Muscle layer of colon (tissue), 2 donors: ENCODE measurements around the gene OR2T10.
"Not testable (repeated sequence)": the region's sequence is repeated elsewhere in the genome, so short reads cannot be mapped to it uniquely, and the experiment has no call there.

ENCODE experiments used
- H3K27ac ChIP-seq: one replicate; pipeline ENCODE4 v1.7.0; 2013; ENCODE audit warnings: low read depth, mild to moderate bottlenecking, low read length, moderate library complexity
- H3K27me3 ChIP-seq, 2 donors: one replicate each; pipeline ENCODE4 v1.7.0; 2013; ENCODE audit warnings: low read length in 2 of 2, mild to moderate bottlenecking in 2 of 2; ENCODE audit not compliant: insufficient read depth in 2 of 2, control insufficient read depth in 1 of 2
- H3K36me3 ChIP-seq: one replicate; pipeline ENCODE4 v1.7.0; 2013; ENCODE audit warnings: mild to moderate bottlenecking, low read length; ENCODE audit not compliant: insufficient read depth
- H3K4me1 ChIP-seq: one replicate; pipeline ENCODE4 v1.7.0; 2013; ENCODE audit warnings: mild to moderate bottlenecking, low read length; ENCODE audit not compliant: insufficient read depth
- H3K4me3 ChIP-seq, 2 donors: one replicate each; pipeline ENCODE4 v1.7.0; 2013; ENCODE audit warnings: low read length in 2 of 2, low read depth in 1 of 2, mild to moderate bottlenecking in 1 of 2, moderate library complexity in 1 of 2
- H3K9ac ChIP-seq: one replicate; pipeline ENCODE4 v1.7.0; 2013; ENCODE audit warnings: low read length
- H3K9me3 ChIP-seq: one replicate; pipeline ENCODE4 v1.7.0; 2013; ENCODE audit warnings: mild to moderate bottlenecking, low read length
- donor health status: abdominal sarcoma.
- donor health status: Adenocarcinoma of cecum.

OR2T10 gene

DNA sequence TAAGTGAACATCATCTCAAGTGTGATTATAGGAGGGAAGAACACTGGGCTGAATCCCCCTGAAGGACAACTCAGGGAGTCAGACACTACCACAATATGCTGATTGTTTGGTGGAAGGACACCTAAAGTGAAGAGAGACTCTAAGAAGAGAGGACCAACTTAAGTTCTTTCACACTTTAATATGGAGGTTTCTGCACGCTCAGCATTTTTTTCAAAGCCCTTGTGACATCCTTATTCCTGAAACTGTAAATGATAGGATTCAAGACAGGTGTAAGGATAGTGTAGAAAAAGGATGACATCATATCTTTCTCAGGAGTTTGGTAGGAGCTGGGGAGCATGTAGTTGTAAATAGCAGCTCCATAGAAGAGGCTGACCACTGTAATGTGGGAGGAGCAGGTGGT, 4.8 kb downstream of the OR2T10 start:
- Histone ChIP-seq H3K36me3 (no peaks in the 10 kb centered on the region), H3K27ac (no peak overlapping the region), H3K9me3 (no peaks in the 10 kb centered on the region), H3K4me3 (no peak overlapping the region), H3K27me3 (no peaks in the 10 kb centered on the region), H3K9ac (no peak overlapping the region), H3K4me1 (no peaks in the 10 kb centered on the region)

DNA sequence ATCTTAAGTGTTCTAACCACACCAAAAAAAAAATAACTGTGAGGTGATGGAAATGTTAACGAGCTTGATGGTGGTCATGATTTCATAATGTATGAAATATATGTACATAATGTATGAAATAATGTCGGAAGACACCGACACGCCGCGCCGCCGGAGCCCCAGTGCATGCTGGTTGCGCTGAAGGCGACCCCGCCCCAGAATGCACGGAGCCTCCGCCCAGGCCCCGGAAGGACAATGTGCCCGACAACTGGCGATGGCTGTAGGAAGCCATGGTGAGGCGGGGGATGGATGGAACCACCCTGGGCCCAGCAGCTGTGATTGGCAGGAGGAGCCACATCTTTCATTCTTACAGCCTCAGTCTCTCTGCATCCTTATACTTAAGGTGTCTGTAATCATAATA, 7.4 kb downstream of the OR2T10 start:
- Histone ChIP-seq H3K9me3 (no peaks in the 10 kb centered on the region), H3K36me3 (no peaks in the 10 kb centered on the region), H3K27me3 (no peaks in the 10 kb centered on the region), H3K4me1 (no peaks in the 10 kb centered on the region), H3K4me3 (no peak overlapping the region), H3K9ac (no peak overlapping the region), H3K27ac (no peak overlapping the region)

DNA sequence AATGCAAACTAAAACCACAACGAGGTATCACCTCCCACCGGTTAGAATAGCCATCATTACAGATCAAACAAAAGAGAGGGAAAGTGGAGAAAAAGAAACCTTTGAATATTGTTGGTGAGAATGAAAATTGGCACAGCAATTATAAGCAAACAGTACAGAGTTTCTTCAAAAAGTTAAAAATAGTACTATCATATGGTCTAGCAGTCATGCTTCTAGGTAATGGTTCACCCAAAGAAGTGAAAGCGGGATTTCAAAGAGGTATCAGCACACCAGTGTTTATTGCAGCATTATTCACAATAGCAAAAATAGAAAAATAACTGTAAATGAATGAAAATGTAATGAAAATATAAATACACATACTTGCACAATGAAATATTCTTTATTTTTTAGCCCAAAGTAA, 8.2 kb downstream of the OR2T10 start:
- Histone ChIP-seq H3K4me1 (no peaks in the 10 kb centered on the region), H3K27ac (no peak overlapping the region), H3K27me3 (no peaks in the 10 kb centered on the region), H3K4me3 (no peak overlapping the region), H3K36me3 (no peaks in the 10 kb centered on the region), H3K9ac (no peak overlapping the region), H3K9me3 (no peaks in the 10 kb centered on the region)

GRCh38 chr1:248585266-248585665, 12.2 kb downstream of the OR2T10 start:
- Histone ChIP-seq H3K9ac (no peak overlapping the region), H3K36me3 (no peaks in the 10 kb centered on the region), H3K27me3 (no peaks in the 10 kb centered on the region), H3K4me1 (no peaks in the 10 kb centered on the region), H3K4me3 (no peak overlapping the region), H3K27ac (no peak overlapping the region), H3K9me3 (no peaks in the 10 kb centered on the region)

DNA sequence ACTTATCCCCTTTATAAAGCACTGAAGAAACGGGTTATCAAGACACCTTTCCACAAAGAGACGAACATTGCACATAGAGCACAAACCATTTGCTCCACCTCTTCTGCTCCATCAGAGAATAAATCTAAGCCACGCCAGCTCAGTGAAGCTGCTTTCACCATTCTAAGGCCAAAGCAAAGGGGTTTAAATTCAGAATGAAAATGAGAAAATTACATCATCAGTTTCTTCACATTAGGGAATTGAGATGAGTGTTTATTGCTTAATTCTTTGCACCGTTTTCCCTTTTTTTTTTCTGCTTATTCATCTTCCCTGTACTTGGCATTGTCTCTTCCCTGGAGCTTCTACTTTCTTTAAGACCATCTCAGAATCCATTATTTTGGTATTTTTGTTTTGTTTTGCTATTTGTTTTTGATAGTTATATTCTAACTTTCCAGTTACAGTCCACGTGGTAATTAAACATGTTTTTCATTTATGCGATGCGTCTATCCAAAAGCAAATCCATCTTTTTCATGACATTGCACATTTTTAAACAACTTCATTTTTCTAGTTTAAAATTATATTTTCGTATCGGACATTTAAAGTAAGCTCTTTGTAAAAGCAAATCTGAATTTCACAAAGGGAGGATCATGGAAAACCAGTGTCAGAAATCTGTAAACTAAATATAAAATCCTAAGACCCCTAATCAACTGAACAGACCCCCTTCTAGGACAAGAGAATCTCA, 21.1 kb downstream of the OR2T10 start:
- H3K9ac ChIP-seq = no peak overlapping the region
- H3K4me3 ChIP-seq = no peak overlapping the region
- no peaks in the 10 kb centered on the region for H3K36me3 ChIP-seq
- no peaks in the 10 kb centered on the region for H3K27me3 ChIP-seq
- H3K4me1 ChIP-seq = no peaks in the 10 kb centered on the region
- no peaks in the 10 kb centered on the region for H3K9me3 ChIP-seq
- no peak overlapping the region for H3K27ac ChIP-seq

- H3K9me3 ChIP-seq, H3K4me1 ChIP-seq, H3K27ac ChIP-seq, H3K36me3 ChIP-seq, H3K4me3 ChIP-seq, H3K27me3 ChIP-seq, H3K9ac ChIP-seq: not testable (repeated sequence)
These were observed 22.8 kb downstream of the OR2T10 start, which contains the start of gene OR2T34 for GRCh38 chr1:248574657-248575056. TSS of gene OR2T34 (minus strand) at chr1:248574757. CDS start at chr1:248574757, 0 bp downstream.

DNA sequence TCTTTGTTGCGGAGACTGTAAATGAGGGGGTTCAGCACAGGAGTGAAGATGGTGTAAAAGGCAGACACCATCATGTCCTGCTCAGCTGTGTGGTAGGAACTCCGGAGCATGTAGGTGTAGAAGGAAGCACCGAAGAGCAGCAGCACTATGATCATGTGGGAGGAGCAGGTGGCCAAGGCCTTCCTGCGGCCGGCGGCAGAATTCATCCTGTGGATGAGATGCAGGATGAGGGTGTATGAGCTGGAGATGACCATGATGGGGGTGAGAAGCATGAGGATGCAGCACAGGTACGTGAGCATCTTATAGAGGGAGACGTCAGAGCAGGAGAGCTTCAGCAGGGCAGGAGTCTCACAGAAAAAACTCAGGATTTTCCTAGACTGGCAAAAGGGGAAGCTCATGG, 23.6 kb downstream of the OR2T10 start:
- H3K9ac ChIP-seq, H3K27ac ChIP-seq, H3K4me1 ChIP-seq, H3K4me3 ChIP-seq, H3K27me3 ChIP-seq, H3K36me3 ChIP-seq, H3K9me3 ChIP-seq: not testable (repeated sequence)

DNA sequence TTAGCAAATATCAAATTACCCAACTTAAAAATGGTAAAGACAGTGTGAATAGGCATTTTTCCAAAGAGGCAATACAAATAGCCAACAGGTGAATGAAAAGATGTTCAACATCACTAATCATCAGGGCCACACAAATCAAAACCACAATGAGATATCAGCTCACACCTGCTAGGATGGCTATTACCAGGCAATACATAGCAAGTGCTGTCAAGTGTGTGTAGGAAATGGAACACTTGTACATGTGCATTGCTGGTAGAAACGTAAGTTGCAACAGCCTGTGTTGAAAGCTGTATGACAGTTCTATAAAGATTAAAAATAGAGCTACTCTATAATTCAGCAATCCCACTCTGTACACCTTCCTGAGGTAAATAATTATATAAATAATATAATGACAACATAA, 25.5 kb downstream of the OR2T10 start:
- not testable (repeated sequence) for H3K4me3 ChIP-seq, H3K9me3 ChIP-seq

DNA sequence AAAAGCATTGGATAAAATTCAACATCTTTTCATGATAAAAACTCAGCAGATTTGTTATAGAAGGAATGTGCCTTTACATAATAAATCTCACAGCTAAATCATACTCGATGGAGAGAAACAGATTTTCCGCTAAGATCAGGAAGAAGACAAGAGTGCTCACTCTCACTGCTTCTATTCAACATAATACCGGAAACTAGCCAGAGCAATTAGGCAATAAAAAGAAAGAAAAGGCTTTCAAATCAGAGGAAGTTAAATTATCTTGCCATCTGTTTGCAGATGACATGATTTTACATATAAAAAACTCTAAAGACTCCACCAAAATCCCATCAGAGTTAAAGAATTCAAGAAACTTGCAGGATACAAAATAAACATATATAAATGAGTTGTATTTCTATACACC, 26.7 kb downstream of the OR2T10 start:
- H3K27me3 ChIP-seq, H3K4me3 ChIP-seq, H3K4me1 ChIP-seq, H3K9ac ChIP-seq, H3K27ac ChIP-seq, H3K36me3 ChIP-seq, H3K9me3 ChIP-seq: not testable (repeated sequence)

More for the DNA sequence above, 25.5 kb downstream of the OR2T10 start:
- H3K27ac ChIP-seq, H3K36me3 ChIP-seq, H3K4me1 ChIP-seq, H3K9ac ChIP-seq, H3K27me3 ChIP-seq: not testable (repeated sequence)

DNA sequence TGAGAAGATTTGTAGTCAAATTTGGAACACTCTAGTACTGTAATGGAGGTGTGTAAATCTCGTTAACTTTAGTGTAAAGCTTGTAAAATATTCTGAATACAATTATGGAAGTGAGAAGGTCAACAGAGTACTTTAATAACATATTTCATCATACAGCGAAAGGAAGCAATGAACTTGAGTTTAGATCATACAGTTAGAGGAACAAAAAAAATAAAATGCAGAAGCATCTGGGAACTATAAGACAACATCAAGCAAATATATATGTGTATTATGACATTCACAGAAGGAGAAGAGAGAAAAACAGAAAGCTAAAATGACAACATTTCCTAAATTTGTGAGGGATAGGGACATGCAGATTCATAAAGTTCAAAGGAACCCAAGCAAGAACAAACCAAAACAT, 28.5 kb downstream of the OR2T10 start:
- H3K27me3 ChIP-seq, H3K9ac ChIP-seq, H3K36me3 ChIP-seq, H3K4me1 ChIP-seq, H3K4me3 ChIP-seq, H3K9me3 ChIP-seq, H3K27ac ChIP-seq: not testable (repeated sequence)

GRCh38 chr1:248565530-248566373, 31.7 kb downstream of the OR2T10 start:
- not testable (repeated sequence) for H3K9me3 ChIP-seq, H3K4me3 ChIP-seq, H3K27me3 ChIP-seq, H3K27ac ChIP-seq, H3K36me3 ChIP-seq, H3K9ac ChIP-seq, H3K4me1 ChIP-seq

DNA sequence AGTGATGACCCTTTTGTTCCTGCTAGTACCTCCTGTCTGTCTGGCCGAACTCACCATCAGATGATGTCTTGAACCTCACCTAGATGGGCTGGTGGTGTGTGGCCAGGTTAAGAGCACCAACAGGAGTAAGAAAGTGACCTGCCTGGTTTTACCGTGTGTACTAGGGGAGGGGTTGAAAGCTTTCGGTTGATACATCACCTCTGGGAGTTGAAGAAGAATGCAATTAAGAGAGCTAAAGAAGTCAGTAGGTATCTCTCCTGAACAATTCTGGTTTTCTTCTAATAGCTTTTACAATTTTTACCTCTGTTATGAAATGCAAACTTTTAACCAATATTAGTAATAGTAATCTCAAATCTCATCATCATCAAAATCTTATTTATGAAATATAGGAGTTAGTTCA, 34.8 kb downstream of the OR2T10 start, which contains the start of gene OR2T29:
Gene OR2T29 (minus strand): TSS at position 101 of the 400 bp plus-strand sequence. CDS start 3,281 bp downstream, outside the sequence.
- not testable (repeated sequence) for H3K4me3 ChIP-seq, H3K36me3 ChIP-seq, H3K9ac ChIP-seq, H3K4me1 ChIP-seq, H3K9me3 ChIP-seq, H3K27me3 ChIP-seq, H3K27ac ChIP-seq
